SK-N-SH (cell line): ENCODE measurements around the gene FGGY. TPM values are rescaled to one million over a fixed set of nuclear protein-coding genes. Genes with fewer than 3 reads are reported as not detected.

Experiments
- CTCF ChIA-PET: fragments of 300-600, 350-600 bp; formaldehyde crosslinking; extraction: SDS; loops from one replicate; lab custom pipeline; 2021; lab: Yijun Ruan, JAX
- POLR2A ChIA-PET: fragments of 350-600 bp; sonication (Branson Sonifier 250); formaldehyde crosslinking; extraction: SDS; loops from one replicate; lab custom pipeline; 2020; ENCODE audit warnings: antibody characterized with exemption, inconsistent platforms; lab: Yijun Ruan, JAX
- DNase-seq: peaks from one replicate; pipeline ENCODE4 v3.0.0; 2012
- H2AFZ ChIP-seq: fragments of 200-600 bp; sonication (generic); 2 replicates; pipeline ENCODE4 v1.8.1; 2016; ENCODE audit warnings: antibody characterized with exemption, mild to moderate bottlenecking, low read depth
- H3F3A ChIP-seq: fragments of 200-600 bp; sonication (generic); replicated peaks from 2 replicates; pipeline ENCODE3; 2016; ENCODE audit warnings: antibody characterized with exemption, mild to moderate bottlenecking; ENCODE audit not compliant: insufficient read depth
- H3K27ac ChIP-seq, 2 experiments: fragments of 200-500 bp in 1 of 2; fragments of 200-600 bp in 1 of 2; sonication (Bioruptor generic) in 1 of 2; sonication (generic), shearing (Covaris generic) in 1 of 2; 2 replicates each; pipeline versions ENCODE4 v1.5.1 to v1.6.1; 2014 to 2016; ENCODE audit warnings: low read depth in 2 of 2, inconsistent platforms in 1 of 2, low read length in 1 of 2, mild to moderate bottlenecking in 1 of 2, mixed read lengths in 1 of 2
- H3K27me3 ChIP-seq: fragments of 200-600 bp; sonication (generic), shearing (Covaris generic); 2 replicates; pipeline ENCODE4 v1.6.1; 2016; ENCODE audit warnings: mixed run types; ENCODE audit not compliant: insufficient read depth
- H3K36me3 ChIP-seq, 2 experiments: fragments of 200-500 bp in 1 of 2; fragments of 200-600 bp in 1 of 2; sonication (Bioruptor generic) in 1 of 2; sonication (generic) in 1 of 2; replicated peaks in 1 of 2; 2 replicates each; pipeline versions ENCODE3 to v1.5.1; 2014 to 2016; ENCODE audit warnings: low read length in 1 of 2, mild to moderate bottlenecking in 1 of 2; ENCODE audit not compliant: insufficient read depth in 2 of 2, control insufficient read depth in 1 of 2
- H3K4me1 ChIP-seq, 2 experiments: fragments of 200-500 bp in 1 of 2; fragments of 200-600 bp in 1 of 2; sonication (Bioruptor generic) in 1 of 2; sonication (generic), shearing (Covaris generic) in 1 of 2; 2 replicates each; pipeline versions ENCODE4 v1.5.1 to v1.6.1; 2014 to 2016; ENCODE audit warnings: low read depth in 1 of 2, low read length in 1 of 2, mixed run types in 1 of 2; ENCODE audit not compliant: insufficient read depth in 2 of 2, control insufficient read depth in 1 of 2
- H3K4me2 ChIP-seq: fragments of 200-600 bp; sonication (generic), shearing (Covaris generic); 2 replicates; pipeline ENCODE4 v1.6.1; 2017; ENCODE audit warnings: mixed run types
- H3K4me3 ChIP-seq, 2 experiments: fragments of 200-500 bp in 1 of 2; fragments of 200-600 bp in 1 of 2; sonication (Bioruptor generic) in 1 of 2; sonication (generic), shearing (Covaris generic) in 1 of 2; 2 replicates each; pipeline versions ENCODE4 v1.5.1 to v1.8.1; 2014 to 2016; ENCODE audit warnings: low read depth in 2 of 2, inconsistent platforms in 1 of 2, low read length in 1 of 2, mild to moderate bottlenecking in 1 of 2, mixed read lengths in 1 of 2, moderate library complexity in 1 of 2
- H3K79me2 ChIP-seq: fragments of 200-600 bp; sonication (generic); 2 replicates; pipeline ENCODE4 v1.8.1; 2017; ENCODE audit warnings: mild to moderate bottlenecking; ENCODE audit not compliant: insufficient read depth
- H3K9ac ChIP-seq: fragments of 200-600 bp; sonication (generic); 2 replicates; pipeline ENCODE4 v1.6.1; 2017; ENCODE audit warnings: mixed run types
- H3K9me2 ChIP-seq: fragments of 200-600 bp; sonication (generic); 2 replicates; pipeline ENCODE4 v1.6.1; 2017; ENCODE audit warnings: mixed run types
- H3K9me3 ChIP-seq: fragments of 200-600 bp; sonication (generic); 2 replicates; pipeline ENCODE4 v1.6.1; 2017; ENCODE audit warnings: mixed run types, mild to moderate bottlenecking, moderate library complexity
- H4K20me1 ChIP-seq: fragments of 200-600 bp; sonication (generic); 2 replicates; pipeline ENCODE4 v1.6.1; 2017; ENCODE audit warnings: mild to moderate bottlenecking, mixed run types; ENCODE audit not compliant: insufficient read depth
- CTCF ChIP-seq: fragments of 200-600 bp; sonication (generic); IDR thresholded peaks from 2 replicates; pipeline ENCODE4 v1.6.1; 2017; ENCODE audit warnings: antibody characterized with exemption, mild to moderate bottlenecking, moderate library complexity
- ELF1 ChIP-seq: IDR thresholded peaks from 2 replicates; pipeline ENCODE4 v1.4.0; 2012
- FOXJ3 ChIP-seq: sonication (generic); formaldehyde crosslinking; IDR thresholded peaks from 2 replicates; pipeline ENCODE4 v1.5.1; 2020; ENCODE audit warnings: mild to moderate bottlenecking, missing genetic modification reagents
- GATA2 ChIP-seq: sonication (generic); formaldehyde crosslinking; IDR thresholded peaks from 2 replicates; pipeline ENCODE4 v1.5.0; 2020; ENCODE audit warnings: mild to moderate bottlenecking, missing genetic modification reagents
- IRF3 ChIP-seq: fragments of 150-350 bp; IDR thresholded peaks from 2 replicates; pipeline ENCODE4 v1.6.1; 2016; ENCODE audit warnings: mild to moderate bottlenecking, low read depth, low read length
- MEF2A ChIP-seq: IDR thresholded peaks from 2 replicates; pipeline ENCODE4 v1.4.0; 2012; ENCODE audit warnings: low read depth, borderline replicate concordance
- NFIC ChIP-seq: IDR thresholded peaks from 2 replicates; pipeline ENCODE4 v1.4.0; 2012; ENCODE audit warnings: borderline replicate concordance
- REST ChIP-seq: IDR thresholded peaks from 2 replicates; pipeline ENCODE4 v1.6.1; 2012; ENCODE audit warnings: mild to moderate bottlenecking, low read depth, low read length, moderate library complexity
- TCF12 ChIP-seq: IDR thresholded peaks from 2 replicates; pipeline ENCODE4 v1.4.0; 2012
- TEAD4 ChIP-seq: IDR thresholded peaks from 2 replicates; pipeline ENCODE4 v1.4.0; 2012; ENCODE audit warnings: mild to moderate bottlenecking, borderline replicate concordance; ENCODE audit not compliant: insufficient read depth
- USF2 ChIP-seq: fragments of 150-350 bp; IDR thresholded peaks from 2 replicates; pipeline ENCODE4 v1.6.1; 2017; ENCODE audit warnings: antibody characterized with exemption, low read length, low read depth, borderline replicate concordance
- WGBS: methylation state at CpG from one replicate; pipeline ENCODE4 v1.1.6; 2017; ENCODE audit warnings: low lambda C conversion rate; 5-methylcytosine and 5-hydroxymethylcytosine counted together
- polyA plus RNA-seq, 3 experiments: library from polyadenylated mRNA; depleted of rRNA; stranded (reverse); fragments of >200 nt; gene quantifications; 2 replicates each; pipeline ENCODE4 v1.2.3, GENCODE V29; 2012

Gene FGGY
- polyA plus RNA-seq, 1 of the 3 experiments (the other 2 are of a cell fraction): 10.3 TPM

- TF ChIP-seq USF2 (no peak), IRF3 (no peak)
These were observed 399.7 kb downstream of the FGGY start (continued) for GRCh38 chr1:59696421-59697115.

- Histone ChIP-seq H3K9me2 (no peaks in the 10 kb centered on the region), H3K9ac (no peak overlapping the region), H3K79me2 (no peaks in the 10 kb centered on the region), H2AFZ (no peak overlapping the region), H3F3A (no peaks in the 10 kb centered on the region), H3K4me2 (no peak overlapping the region), H3K9me3 (no peaks in the 10 kb centered on the region), H4K20me1 (no peaks in the 10 kb centered on the region), H3K36me3 (no peaks in the 10 kb centered on the region), H3K4me1 (peaks cover 12 to 17% of the 10 kb centered on the region in 2 experiments), H3K4me3 (no peak overlapping the region), H3K27me3 (no peaks in the 10 kb centered on the region), H3K27ac (no peak overlapping the region)
- DNase-seq: no peak
- ChIA-PET POLR2A (no interaction called here), CTCF (interaction anchor here (1.0 to 4.2 kb wide), 4 partner anchors 63 to 954 kb away, joined by 3 to 48 read pairs (median 30); no protein-coding TSS in a partner anchor)
- 81% methylated on average over 8 of the region's 8 CpGs for WGBS
- TF ChIP-seq ELF1: no peak
- no peak for TF ChIP-seq MEF2A
- no peak for TF ChIP-seq GATA2 (CRISPR knock-in tag)
- no peak for TF ChIP-seq CTCF
- TF ChIP-seq IRF3: no peak
- no peak for TF ChIP-seq FOXJ3
- TF ChIP-seq NFIC: no peak
- TF ChIP-seq TEAD4: no peak
- TF ChIP-seq REST: no peak
- no peak for TF ChIP-seq TCF12
- TF ChIP-seq, all 33 proteins: peak for 0
These were observed 400.4 kb downstream of the FGGY start for GRCh38 chr1:59697150-59697800.
